ENCODE results near the gene SERPINC1.

Gene SERPINC1

DNA sequence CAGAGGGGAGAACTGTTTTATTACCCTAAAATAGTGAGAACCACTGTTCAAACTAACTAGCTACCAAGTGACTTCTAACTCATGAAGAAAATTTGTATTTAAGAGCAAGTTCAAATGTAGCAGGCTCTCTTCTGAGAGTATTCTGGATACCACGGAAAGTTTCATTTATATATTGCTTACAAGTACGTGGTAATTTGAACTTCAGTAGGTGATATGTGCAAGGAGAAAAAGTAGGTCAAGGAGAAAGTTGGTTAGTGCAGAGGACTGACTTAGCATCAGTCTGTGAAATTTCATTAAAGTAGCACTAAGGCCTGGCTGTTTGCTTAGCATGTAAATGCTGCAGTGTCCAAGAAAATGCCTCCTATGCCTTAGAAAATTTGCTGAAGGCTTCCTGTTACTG, 16.7 kb downstream of the SERPINC1 start:
- Histone ChIP-seq H3F3A (ENCODE audit: insufficient read depth, low read length) (no peaks in the 10 kb centered on the region), H3K79me2 (ENCODE audit: insufficient read depth, low read length) (no peaks in the 10 kb centered on the region), H3K9ac (ENCODE audit: low read length) (no peak overlapping the region), H3K4me1 (ENCODE audit: insufficient read depth, low read length, severe bottlenecking) (no peaks in the 10 kb centered on the region), H2AFZ (ENCODE audit: low read length) (no peak overlapping the region), H3K27ac (ENCODE audit: low read depth, low read length, poor library complexity, severe bottlenecking) (no peak overlapping the region), H3K27me3 (ENCODE audit: insufficient read depth, low read length) (no peaks in the 10 kb centered on the region), H3K9me2 (ENCODE audit: low read depth, low read length) (no peaks in the 10 kb centered on the region), H3K4me3 (ENCODE audit: low read depth, low read length, poor library complexity, severe bottlenecking) (no peak overlapping the region), H3K36me3 (ENCODE audit: insufficient read depth, low read length) (no peaks in the 10 kb centered on the region), H3K4me2 (ENCODE audit: low read length) (no peak overlapping the region), H3K9me3 (ENCODE audit: low read length) (no peaks in the 10 kb centered on the region), H4K20me1 (ENCODE audit: insufficient read depth, low read length) (no peaks in the 10 kb centered on the region)
- TF ChIP-seq CTCF (IDR thresholded peaks at IDR 0.05; ENCODE audit: low read length) (no peak), EZH2 (IDR thresholded peaks at IDR 0.05; ENCODE audit: borderline replicate concordance, low read length) (no peak)

- no peak overlapping the region for H3K27ac ChIP-seq (ENCODE audit: low read depth, low read length, poor library complexity, severe bottlenecking)
- no peak overlapping the region for H2AFZ ChIP-seq (ENCODE audit: low read length)
- no peaks in the 10 kb centered on the region for H3K9me3 ChIP-seq (ENCODE audit: low read length)
- no peak overlapping the region for H3K4me3 ChIP-seq (ENCODE audit: low read depth, low read length, poor library complexity, severe bottlenecking)
- no peaks in the 10 kb centered on the region for H3F3A ChIP-seq (ENCODE audit: insufficient read depth, low read length)
- no peaks in the 10 kb centered on the region for H3K9me2 ChIP-seq (ENCODE audit: low read depth, low read length)
- H3K36me3 ChIP-seq (ENCODE audit: insufficient read depth, low read length), result 0 out of 2 replicates have a peak, but pooled peaks cover 4% of the 10 kb centered on the region
- no peaks in the 10 kb centered on the region for H3K27me3 ChIP-seq (ENCODE audit: insufficient read depth, low read length)
- H3K4me2 ChIP-seq (ENCODE audit: low read length), result no peak overlapping the region
- no peaks in the 10 kb centered on the region for H3K4me1 ChIP-seq (ENCODE audit: insufficient read depth, low read length, severe bottlenecking)
- H3K79me2 ChIP-seq (ENCODE audit: insufficient read depth, low read length), result no peaks in the 10 kb centered on the region
- TF ChIP-seq EZH2 (IDR thresholded peaks at IDR 0.05; ENCODE audit: borderline replicate concordance, low read length), result no peak
- TF ChIP-seq CTCF (IDR thresholded peaks at IDR 0.05; ENCODE audit: low read length), result no peak
- H3K9ac ChIP-seq (ENCODE audit: low read length), result no peak overlapping the region
- no peaks in the 10 kb centered on the region for H4K20me1 ChIP-seq (ENCODE audit: insufficient read depth, low read length)
Observed at GRCh38 chr1:173894189-173894588, 22.9 kb downstream of the SERPINC1 start.

DNA sequence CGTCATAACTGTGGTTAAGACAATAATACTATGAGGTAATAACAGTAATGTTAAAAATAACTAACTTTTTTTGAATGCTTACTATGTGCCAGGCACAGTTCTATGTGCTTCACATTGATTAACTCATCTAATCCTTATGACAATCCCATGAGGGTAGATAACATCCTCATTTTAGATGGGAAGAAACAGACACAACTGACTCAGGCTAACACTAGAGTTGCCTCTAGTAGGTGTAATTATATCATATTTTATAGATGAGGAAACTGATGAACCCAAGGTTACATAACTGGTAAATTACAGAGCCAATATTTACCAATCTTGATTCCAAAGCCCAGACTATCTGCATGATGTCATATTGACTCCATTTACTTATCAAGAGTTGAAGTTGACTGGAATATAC, 23.5 kb downstream of the SERPINC1 start:
- Histone ChIP-seq H2AFZ (ENCODE audit: low read length) (no peak overlapping the region), H3K27me3 (ENCODE audit: insufficient read depth, low read length) (no peaks in the 10 kb centered on the region), H3K9ac (ENCODE audit: low read length) (no peak overlapping the region), H4K20me1 (ENCODE audit: insufficient read depth, low read length) (no peaks in the 10 kb centered on the region), H3K4me2 (ENCODE audit: low read length) (no peak overlapping the region), H3K9me2 (ENCODE audit: low read depth, low read length) (no peaks in the 10 kb centered on the region), H3K4me1 (ENCODE audit: insufficient read depth, low read length, severe bottlenecking) (no peaks in the 10 kb centered on the region), H3K27ac (ENCODE audit: low read depth, low read length, poor library complexity, severe bottlenecking) (no peak overlapping the region), H3K36me3 (ENCODE audit: insufficient read depth, low read length) (peaks cover 5% of the 10 kb centered on the region; the same call in 1 of the 2 replicates), H3K9me3 (ENCODE audit: low read length) (no peaks in the 10 kb centered on the region), H3K4me3 (ENCODE audit: low read depth, low read length, poor library complexity, severe bottlenecking) (no peak overlapping the region), H3K79me2 (ENCODE audit: insufficient read depth, low read length) (no peaks in the 10 kb centered on the region), H3F3A (ENCODE audit: insufficient read depth, low read length) (no peaks in the 10 kb centered on the region)
- TF ChIP-seq CTCF (IDR thresholded peaks at IDR 0.05; ENCODE audit: low read length) (no peak), EZH2 (IDR thresholded peaks at IDR 0.05; ENCODE audit: borderline replicate concordance, low read length) (no peak)

All from OCI-LY1 (cell line).